GM20000 (cell line): Measurements from ENCODE around the gene MOSPD2.

ENCODE experiments used
- DNase-seq: peaks from one replicate; pipeline ENCODE4 v3.0.0; 2012; ENCODE audit warnings: low spot score
- CTCF ChIP-seq: IDR thresholded peaks from 2 replicates; pipeline ENCODE4 v1.5.1; 2012; ENCODE audit warnings: mild to moderate bottlenecking, control low read depth; ENCODE audit errors: extremely low read depth, missing control alignments

The MOSPD2 gene

GRCh38 chrX:14875624-14876023 is 2.4 kb downstream of the MOSPD2 start:
- no peak for TF ChIP-seq CTCF
- DNase-seq = no peak

GRCh38 chrX:14883826-14884225 is 10.6 kb downstream of the MOSPD2 start:
- DNase-seq = no peak
- no peak for TF ChIP-seq CTCF

GRCh38 chrX:14884714-14885113 is 11.5 kb downstream of the MOSPD2 start:
- DNase-seq = no peak
- TF ChIP-seq CTCF = no peak

GRCh38 chrX:14886252-14886651 is 13.0 kb downstream of the MOSPD2 start:
- DNase-seq = no peak
- no peak for TF ChIP-seq CTCF

GRCh38 chrX:14896273-14896672 is 23.1 kb downstream of the MOSPD2 start:
- TF ChIP-seq CTCF = no peak
- no peak for DNase-seq

- no peak for DNase-seq
- TF ChIP-seq CTCF = no peak
Observed at GRCh38 chrX:14897042-14897441, 23.8 kb downstream of the MOSPD2 start.

GRCh38 chrX:14899607-14900006 is 26.4 kb downstream of the MOSPD2 start:
- TF ChIP-seq CTCF = no peak
- peak; percentile 2 for DNase-seq
